ENCODE results near the gene MPIG6B.

Gene MPIG6B

DNA sequence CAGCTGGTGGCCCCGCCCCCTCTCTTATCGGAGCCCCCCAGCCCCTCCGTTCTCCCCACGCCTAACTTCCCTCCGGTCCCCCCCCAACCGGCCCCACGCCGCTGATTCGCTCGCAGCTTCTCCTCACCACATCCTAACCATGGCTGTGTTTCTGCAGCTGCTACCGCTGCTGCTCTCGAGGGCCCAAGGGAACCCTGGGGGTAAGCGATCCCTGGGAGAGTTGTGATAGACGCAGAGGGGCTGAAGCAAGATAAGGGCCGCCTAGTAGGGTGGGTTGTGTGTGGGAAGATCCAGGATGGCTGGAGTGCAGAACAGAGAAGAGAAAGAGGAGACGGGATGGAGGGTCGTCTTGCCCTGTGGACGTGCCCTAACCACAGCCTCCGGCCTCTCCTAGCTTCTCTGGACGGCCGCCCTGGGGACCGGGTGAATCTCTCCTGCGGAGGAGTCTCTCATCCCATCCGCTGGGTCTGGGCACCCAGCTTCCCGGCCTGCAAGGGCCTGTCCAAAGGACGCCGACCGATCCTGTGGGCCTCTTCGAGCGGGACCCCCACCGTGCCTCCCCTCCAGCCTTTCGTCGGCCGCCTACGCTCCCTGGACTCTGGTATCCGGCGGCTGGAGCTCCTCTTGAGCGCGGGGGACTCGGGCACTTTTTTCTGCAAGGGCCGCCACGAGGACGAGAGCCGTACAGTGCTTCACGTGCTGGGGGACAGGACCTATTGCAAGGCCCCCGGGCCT is at the start of gene MPIG6B:
Gene MPIG6B (plus strand): TSS at position 129 of the 735 bp plus-strand sequence. CDS start 11 bp downstream, at position 140.
- DNase-seq: no peak

- no peak for DNase-seq
Measured at GRCh38 chr6:31676322-31676903, 46.8 kb upstream of the MPIG6B start.

GRCh38 chr6:31676904-31677303 is 46.3 kb upstream of the MPIG6B start:
- DNase-seq: no peak

GRCh38 chr6:31677955-31678354 is 45.2 kb upstream of the MPIG6B start:
- no peak for DNase-seq

DNA sequence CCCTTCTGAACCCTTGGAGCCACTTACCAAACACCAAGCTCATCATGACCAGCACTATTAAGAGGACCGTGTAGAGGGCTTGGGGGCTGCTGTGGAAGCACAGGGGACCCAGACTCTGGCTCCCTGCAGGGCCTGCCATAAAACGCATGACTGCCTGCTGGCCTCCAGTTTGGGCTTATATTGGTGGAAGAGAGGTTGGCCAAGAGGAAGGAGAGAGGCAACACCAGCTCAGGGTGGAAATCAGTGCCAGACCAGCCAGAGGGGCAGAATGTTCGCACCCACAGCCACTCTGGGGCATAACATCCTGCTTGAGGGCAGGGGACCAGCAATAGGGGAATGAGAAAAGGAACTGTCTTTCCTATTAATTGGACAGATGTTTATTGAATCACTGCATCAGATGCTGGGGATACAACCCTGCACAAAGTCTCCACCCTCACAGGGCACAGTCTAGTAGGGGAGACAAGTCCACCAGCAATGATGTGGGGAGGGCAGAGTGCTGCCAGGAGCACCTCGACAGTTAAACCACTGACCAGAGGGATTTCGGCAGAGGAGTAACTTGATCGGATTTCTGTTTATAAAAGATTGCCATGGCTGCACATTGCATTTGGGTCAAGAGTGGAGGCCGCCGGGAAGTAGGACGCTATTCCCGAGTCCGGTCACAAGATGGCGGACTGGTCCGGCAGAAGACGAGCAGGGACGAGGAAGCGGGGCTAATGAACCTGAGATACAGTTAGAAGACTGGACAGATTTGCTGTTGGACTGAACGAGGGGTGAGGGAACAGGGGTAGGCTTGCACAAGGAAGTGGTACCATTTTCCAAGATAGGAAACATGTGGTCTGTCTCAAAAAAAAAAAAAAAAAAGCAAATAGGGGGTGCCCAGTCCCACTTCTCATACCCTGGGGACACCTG is 42.7 kb upstream of the MPIG6B start, which contains the start of gene LY6G5C:
Gene LY6G5C (minus strand): TSS at position 842 of the 909 bp plus-strand sequence. CDS start 694 bp downstream, at position 148.
- peak; percentile 49 to 68 for DNase-seq

DNA sequence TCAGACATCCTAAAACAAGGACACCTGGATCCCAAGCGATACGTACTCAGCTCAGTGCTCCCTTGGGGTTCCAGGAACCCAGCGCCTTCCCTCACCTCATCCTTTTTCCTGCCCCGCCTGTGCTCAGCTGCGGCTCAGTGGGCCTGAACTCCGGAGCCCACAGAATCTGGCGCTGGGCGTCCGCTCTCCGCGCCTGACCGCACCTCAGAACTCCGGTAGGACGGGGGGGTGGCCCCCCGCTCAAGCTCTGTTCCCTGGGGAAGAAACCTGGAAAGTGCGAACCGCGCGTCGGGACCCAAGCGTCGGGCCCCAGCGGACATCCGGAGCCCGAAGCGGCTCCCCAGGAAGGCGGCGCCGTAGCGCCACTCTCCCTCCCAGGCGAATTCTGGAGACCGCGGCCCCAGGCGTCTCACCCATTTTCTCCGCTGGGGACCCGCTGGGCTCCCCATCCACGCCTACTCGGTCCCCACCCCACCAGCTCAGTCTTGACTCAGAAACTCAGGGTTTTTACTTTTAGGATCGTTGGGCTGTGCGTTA is 42.0 kb upstream of the MPIG6B start:
- DNase-seq: no peak

- no peak for DNase-seq
Measured at GRCh38 chr6:31683591-31683990, 39.6 kb upstream of the MPIG6B start.

GRCh38 chr6:31686483-31686882 is 36.7 kb upstream of the MPIG6B start:
- DNase-seq: no peak

DNA sequence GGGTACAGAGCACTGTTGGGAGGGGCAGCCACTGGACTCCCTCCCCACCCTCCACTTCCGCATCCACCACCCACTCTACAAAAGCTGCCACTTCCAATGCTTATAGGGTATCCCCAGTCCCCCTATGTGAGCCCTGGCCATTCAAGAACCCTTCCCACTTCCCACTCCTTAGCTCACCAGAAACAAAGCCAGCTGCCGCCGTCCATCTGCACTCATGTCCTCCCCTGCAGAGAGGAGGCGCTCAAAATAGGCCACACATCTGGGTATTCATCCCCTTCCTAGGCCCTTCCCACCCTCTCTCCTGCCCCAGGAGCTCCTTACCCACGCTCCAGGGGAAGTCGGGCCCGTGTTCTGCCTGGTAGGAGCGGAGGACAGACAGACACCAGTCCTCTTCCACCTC is 35.9 kb upstream of the MPIG6B start:
- DNase-seq: no peak

DNA sequence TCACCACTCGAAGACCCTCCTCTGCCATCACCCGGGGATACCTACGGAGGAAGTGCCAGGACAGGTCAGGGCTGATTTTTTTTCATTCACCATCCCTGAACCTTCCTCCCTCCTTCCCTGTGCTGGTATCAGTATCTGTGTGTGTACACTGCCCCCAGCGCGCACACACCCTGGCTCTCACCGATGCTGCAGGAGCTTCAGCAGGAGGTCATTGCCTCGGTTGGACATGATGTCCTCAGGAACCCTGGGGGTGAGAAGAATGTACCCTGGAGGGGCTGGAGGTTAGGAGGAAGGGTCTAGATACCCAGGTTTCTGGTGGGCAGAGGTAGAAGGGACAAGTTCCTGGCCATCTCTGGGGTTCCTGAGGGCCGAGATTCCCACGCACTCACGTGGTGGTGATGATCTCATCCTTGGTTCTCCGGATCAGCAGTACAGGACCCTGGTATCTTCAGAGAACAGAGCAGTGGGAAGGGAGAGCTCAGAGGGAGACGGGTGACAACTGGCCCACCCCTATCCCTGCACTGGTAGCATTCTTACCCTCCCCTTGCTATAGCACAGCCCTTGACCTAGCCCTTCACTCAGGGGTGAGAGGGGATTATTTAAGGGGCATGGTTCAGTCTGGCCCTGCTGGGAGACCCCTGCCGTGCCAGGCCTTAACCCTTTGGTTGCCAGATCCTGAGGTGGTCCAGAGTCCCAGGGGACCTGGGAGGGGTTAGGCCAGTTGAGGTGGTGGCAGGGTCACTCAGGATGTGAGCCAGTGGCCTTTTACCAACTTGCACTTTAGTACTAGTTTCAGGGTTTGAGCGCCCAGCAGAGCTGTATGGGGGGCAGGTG is 35.1 kb upstream of the MPIG6B start:
- no peak for DNase-seq

GRCh38 chr6:31689249-31690110 is 33.7 kb upstream of the MPIG6B start:
- DNase-seq: no peak

GRCh38 chr6:31690231-31691077 is 32.7 kb upstream of the MPIG6B start:
- no peak for DNase-seq

DNA sequence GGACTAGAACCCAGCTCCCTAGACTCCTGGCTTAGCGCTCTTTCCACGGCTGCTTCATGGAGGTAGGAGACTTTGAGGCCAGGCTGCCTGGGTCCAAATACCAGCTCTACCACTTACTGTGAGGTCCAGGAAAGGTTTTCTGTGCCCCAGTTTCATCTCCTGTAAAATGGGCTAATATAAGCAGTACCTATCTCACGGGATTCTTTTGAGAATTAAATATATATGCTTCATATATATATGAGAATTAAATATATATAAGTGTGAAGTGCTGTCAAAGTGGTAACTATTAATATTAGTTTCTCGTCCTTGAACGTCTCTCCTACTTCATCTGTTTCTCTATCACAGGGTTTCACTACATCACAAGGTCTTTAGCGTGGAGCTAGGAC is 32.1 kb upstream of the MPIG6B start:
- DNase-seq: no peak

GRCh38 chr6:31691564-31692108 is 31.5 kb upstream of the MPIG6B start:
- DNase-seq: no peak

GRCh38 chr6:31692353-31692752 is 30.8 kb upstream of the MPIG6B start:
- no peak for DNase-seq

DNA sequence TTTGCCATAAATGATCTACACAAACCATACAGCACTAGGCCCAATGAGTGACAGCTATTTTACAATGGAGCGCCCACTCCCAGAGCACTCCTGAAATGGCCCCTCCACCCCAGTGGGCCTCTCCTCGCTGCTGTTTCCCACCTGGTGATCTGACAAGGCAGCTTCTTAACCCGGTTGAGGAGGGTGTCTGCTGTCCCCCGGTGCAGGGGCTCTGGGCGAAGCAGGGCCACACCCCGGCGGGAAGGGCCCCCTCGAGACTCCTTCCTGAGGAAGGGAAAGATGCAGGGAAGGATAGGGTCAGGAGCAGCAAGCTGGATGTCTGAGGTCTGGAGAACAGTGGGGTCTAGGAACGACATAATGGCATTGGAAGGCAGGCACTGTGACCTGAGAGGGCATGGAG is 30.3 kb upstream of the MPIG6B start:
- DNase-seq: no peak

DNA sequence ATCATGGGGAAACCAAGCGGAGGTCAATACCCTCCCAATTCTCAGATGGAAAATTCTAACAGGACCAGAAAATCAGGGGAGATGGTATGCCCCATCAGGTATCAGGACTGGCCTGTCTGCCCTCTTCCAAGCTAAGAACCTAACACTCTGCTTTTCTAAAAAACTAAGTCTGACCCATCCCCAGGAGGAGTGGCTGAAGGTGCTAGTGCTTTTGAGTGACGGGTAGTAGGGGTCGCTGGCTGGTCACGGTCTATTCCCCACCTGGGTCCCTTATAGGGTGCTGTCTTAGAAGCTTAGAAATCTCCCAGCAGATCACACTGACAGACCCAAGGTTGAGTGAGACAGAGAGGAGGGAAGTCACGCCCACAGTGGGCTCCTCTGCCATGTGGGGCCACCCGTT is 29.6 kb upstream of the MPIG6B start:
- DNase-seq: no peak

DNA sequence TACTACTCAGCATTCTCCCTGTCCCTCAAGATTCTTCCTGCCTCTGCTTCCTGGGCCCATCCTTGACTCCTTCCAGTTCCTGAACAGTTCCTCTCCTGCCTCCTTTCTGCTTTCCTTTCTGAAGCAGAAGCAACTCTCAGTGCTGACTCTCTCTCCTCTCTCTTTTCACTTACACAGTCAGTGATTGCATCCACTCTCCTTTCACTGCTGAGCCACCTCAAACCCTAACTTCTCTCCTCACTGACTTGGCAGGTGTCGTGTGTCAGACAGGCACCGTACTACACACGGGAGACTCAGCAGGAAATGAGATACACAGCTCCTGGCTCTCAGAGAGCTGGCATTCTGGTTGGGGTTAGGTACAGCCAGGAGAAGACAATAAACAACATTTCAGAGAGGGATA is 25.6 kb upstream of the MPIG6B start:
- DNase-seq: no peak

- DNase-seq: no peak
Measured at GRCh38 chr6:31700740-31701401, 22.3 kb upstream of the MPIG6B start.

All from NCI-H446 (cell line).